ENCODE results near the gene GPRASP2.
"Not testable (repeated sequence)": the region's sequence is repeated elsewhere in the genome, so short reads cannot be mapped to it uniquely, and the experiment has no call there.

GPRASP2 gene

DNA sequence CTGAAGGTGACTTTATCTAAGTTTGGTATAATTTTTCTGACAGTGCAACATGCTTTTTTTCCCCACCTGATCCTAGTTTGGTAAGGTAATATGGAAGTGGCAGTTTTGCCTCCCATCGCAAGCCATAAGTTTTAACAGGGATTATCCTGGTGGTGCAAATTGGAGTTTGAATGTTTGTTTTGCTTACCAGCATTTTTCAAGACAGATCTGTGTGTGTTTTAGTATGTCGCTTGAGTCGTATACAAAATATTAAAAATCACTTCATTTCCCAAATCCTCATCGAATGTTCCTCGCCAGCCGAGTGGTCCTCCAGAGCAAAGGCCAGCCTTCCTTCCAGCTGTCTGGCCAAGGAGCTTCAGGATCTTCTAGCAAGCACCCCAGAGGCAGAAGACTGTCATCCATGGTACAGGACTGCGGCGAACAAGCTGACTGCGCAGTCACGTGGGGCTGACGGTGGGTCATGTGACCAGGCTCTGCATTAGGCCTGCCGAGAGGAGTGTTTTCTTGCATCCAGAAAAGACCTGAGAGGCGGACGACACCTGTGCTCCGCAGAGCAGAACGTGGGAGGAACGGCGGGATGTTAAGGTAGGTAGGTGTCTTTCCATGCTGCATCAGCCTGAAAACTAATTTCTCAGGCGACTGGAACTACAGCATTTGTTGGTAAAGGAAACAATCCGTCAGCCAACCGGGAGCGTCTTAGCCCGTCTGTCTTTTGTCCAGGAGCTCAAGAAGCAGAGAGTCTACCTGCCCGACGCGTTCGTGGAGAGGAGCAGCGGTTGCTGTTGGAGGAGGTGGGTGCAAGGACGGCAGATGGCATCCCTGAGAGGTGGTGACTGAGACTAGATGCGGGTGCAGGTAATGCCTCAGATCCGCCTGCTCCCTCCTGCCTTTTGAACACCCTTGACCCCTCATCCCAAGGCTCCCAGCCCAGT is 8.3 kb downstream of the GPRASP2 start, which contains the start of gene GPRASP3:
Gene GPRASP3 (plus strand): TSS at position 507 of the 932 bp plus-strand sequence. CDS start 28,253 bp downstream, outside the sequence.
- peak within 1 kb of the TSS; percentile 26; the same call in 1 of the 2 replicates for H3K4me3 ChIP-seq (ENCODE audit: low read length)
- TF ChIP-seq ZNF274 (IDR thresholded peaks at IDR 0.05; ENCODE audit: low read depth, low read length): no peak

DNA sequence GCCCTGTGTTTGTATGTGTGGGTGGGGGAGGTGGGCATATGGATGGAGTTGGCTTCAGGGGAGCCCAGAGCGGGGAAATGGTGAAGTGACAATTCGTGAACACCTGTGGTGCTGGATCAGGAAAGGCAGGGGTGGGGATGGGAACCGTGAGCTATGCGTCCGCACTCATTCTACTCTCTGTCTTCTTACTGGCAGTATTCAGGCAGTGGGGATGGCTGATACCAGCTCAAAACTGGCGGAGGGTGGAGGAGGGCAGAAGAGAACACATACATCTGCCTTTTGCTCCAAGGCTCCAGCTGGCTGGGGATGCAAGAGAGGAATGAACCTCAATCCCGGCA is 8.9 kb downstream of the GPRASP2 start:
- H3K4me3 ChIP-seq (ENCODE audit: low read length): not testable (repeated sequence)

DNA sequence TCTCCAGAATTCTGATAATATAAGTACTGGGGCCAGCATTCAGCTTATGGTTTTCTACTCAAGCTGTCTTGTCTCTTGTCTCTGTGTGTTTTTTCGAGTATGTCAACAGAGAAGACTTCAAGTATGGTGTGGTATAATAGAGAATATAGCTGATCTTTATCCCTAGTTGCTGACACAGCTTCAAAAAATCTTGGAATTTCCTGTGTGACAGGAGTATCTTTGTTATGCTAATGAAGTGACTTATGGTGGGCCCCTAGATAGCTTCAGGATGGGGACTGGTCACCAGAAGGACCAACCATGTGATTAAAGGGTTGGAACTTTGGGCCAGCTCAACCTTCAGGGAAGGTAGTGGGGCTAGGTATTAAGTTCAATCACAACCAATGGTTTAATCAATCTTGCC is 11.2 kb downstream of the GPRASP2 start:
- H3K4me3 ChIP-seq (ENCODE audit: low read length): no peak overlapping the region
- no peak for TF ChIP-seq ZNF274 (IDR thresholded peaks at IDR 0.05; ENCODE audit: low read depth, low read length)

DNA sequence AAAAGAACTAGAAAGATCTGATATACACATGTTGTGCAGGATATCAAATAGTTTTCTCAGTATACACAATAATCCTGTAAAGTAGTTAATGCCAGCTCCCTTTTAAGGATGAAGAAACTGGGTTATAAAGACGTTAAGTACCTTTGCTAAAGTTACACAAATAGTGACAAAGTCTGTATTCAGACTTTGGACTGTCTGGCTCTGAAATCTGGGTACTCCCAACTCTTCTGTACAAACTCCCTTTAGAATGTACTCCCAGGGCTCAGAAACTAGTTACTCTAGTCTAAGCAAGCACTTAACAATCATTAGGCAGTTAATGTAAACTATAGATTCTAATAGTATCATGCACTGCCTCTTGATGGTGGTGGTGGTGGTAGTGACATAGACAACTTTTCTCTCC is 15.5 kb downstream of the GPRASP2 start:
- H3K4me3 ChIP-seq (ENCODE audit: low read length): no peak overlapping the region
- no peak for TF ChIP-seq ZNF274 (IDR thresholded peaks at IDR 0.05; ENCODE audit: low read depth, low read length)

DNA sequence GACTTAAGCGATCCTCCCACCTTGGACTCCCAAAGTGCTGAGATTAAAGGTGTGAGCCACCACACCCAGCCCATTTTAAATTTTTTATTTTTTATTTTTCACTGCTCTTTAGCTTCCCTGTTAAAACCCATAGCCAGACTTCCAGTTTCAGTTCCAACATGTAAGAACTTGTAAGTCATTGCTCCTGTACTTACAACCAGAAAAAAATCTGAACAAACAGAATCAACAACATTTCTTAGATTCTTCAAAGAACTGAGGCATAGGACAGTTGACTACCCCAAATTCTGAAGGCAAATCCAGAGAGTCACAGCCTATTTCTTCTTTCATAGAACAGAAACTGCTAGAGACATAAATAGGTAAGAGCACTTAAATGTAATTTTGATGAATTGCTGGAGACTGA is 16.4 kb downstream of the GPRASP2 start:
- no peak overlapping the region for H3K4me3 ChIP-seq (ENCODE audit: low read length)
- no peak for TF ChIP-seq ZNF274 (IDR thresholded peaks at IDR 0.05; ENCODE audit: low read depth, low read length)

GRCh38 chrX:102739657-102740056 is 27.4 kb downstream of the GPRASP2 start:
- H3K4me3 ChIP-seq (ENCODE audit: low read length): no peak overlapping the region
- no peak for TF ChIP-seq ZNF274 (IDR thresholded peaks at IDR 0.05; ENCODE audit: low read depth, low read length)

- H3K4me3 ChIP-seq (ENCODE audit: low read length): no peak overlapping the region
- no peak for TF ChIP-seq ZNF274 (IDR thresholded peaks at IDR 0.05; ENCODE audit: low read depth, low read length)
These were observed 32.1 kb downstream of the GPRASP2 start for GRCh38 chrX:102744307-102744706.

GRCh38 chrX:102745513-102745856 is 33.2 kb downstream of the GPRASP2 start:
- no peak for TF ChIP-seq ZNF274 (IDR thresholded peaks at IDR 0.05; ENCODE audit: low read depth, low read length)
- H3K4me3 ChIP-seq (ENCODE audit: low read length): no peak overlapping the region

- no peak for TF ChIP-seq ZNF274 (IDR thresholded peaks at IDR 0.05; ENCODE audit: low read depth, low read length)
- H3K4me3 ChIP-seq (ENCODE audit: low read length): peak overlapping the region; percentile 10; the same call in 1 of the 2 replicates
These were observed 33.8 kb downstream of the GPRASP2 start for GRCh38 chrX:102745857-102746584.

- no peak for TF ChIP-seq ZNF274 (IDR thresholded peaks at IDR 0.05; ENCODE audit: low read depth, low read length)
- no peak overlapping the region for H3K4me3 ChIP-seq (ENCODE audit: low read length)
These were observed 53.0 kb downstream of the GPRASP2 start for GRCh38 chrX:102765217-102765616.

DNA sequence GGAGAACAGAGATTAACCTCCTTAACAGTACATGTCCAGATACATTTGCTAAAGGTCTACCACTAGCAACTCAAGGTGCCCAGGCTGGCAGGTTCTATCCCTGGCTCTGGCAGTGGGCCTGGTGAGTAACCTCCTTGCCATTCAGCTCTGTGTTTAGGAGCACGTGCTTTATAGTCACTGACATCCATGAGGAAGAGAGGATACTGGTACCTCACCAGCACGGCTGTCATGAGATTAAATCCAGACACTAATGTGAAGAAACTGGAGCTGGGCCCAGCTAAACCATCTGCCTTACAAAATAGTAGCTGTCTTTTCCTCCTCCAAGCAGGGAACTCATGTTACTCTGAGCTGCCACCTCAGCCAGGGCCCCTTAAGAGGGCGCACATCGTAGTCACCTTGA is 53.6 kb downstream of the GPRASP2 start:
- H3K4me3 ChIP-seq (ENCODE audit: low read length): no peak overlapping the region
- no peak for TF ChIP-seq ZNF274 (IDR thresholded peaks at IDR 0.05; ENCODE audit: low read depth, low read length)

- no peak for TF ChIP-seq ZNF274 (IDR thresholded peaks at IDR 0.05; ENCODE audit: low read depth, low read length)
- H3K4me3 ChIP-seq (ENCODE audit: low read length): no peak overlapping the region
These were observed 55.0 kb downstream of the GPRASP2 start for GRCh38 chrX:102767287-102767686.

Measured in GM08714 (cell line).